Measurements from ENCODE around the gene FCHSD2.
"Not testable (repeated sequence)": the region's sequence is repeated elsewhere in the genome, so short reads cannot be mapped to it uniquely, and the experiment has no call there.

FCHSD2 gene

DNA sequence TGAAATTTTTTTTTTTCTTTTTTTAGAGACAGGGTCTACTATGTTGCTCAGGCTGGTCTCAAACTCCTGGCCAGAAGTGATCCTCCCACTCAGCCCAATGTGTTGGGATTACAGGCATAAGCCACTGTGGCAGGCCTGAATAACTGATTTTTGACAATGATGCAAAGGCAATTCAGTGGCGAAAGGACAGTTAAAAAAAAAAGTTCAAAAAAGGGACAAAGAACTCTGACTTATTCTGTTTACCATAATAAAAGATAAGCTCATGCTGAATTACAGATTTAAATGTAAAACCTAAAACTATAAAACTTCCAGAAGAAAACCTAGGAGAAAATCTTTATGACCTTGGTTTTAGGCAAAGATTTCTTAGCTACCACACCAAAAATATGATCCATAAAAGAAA is 279.0 kb downstream of the FCHSD2 start:
- DNase-seq = no peak

DNA sequence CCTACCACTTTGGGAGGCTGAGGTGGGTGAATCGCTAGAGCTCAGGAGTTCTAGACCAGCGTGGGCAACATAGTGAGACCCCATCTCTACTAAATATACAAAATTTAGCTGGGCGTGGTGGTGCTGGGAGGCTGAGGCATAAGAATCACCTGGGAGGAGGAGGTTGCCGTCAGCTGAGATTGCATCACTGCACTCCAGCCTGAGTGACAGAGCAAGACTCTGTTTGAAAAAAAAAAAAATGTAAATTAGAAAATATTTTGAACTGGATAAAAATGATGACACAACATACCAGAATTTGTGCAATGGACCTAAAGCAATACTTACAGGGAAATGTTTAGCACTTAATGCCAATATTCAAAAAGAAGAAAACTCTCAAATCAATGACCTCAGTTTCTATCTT is 281.5 kb downstream of the FCHSD2 start:
- DNase-seq = no peak

- DNase-seq = no peak
Measured at GRCh38 chr11:72860010-72860409, 282.1 kb downstream of the FCHSD2 start.

DNA sequence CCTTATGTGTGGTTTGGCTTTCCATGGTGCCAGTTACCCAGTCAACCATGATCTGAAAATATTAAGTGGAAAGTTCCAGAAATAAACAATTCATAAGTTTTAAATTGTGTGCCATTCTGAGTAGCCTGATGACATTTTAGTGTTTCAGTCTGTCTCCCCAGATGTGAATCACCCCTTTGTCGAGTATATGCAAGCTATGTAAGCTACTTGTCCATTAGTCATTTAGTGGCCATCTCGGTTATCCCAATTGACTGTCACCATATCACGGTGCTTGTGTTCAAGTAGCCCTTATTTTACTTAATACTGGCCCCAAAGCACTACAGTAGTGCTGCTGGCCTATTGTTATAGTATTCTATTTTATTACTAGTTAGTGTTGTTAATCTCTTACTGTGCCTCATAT is 283.0 kb downstream of the FCHSD2 start:
- DNase-seq = no peak

DNA sequence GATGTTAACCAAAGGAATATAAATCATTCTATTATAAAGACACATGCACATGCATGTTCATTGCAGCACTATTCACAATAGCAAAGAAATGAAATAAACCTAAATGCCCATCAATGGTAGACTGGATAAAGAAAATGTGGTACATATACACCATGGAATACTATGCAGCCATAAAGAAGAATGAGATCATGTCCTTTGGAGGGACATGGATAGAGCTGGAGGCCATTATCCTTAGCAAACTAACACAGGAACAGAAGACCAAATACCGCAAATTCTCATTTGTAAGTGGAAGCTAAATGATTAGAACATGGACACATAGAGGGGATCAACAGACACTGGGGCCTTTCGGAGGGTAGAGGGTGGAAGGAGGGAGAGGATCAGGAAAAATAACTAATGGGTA is 283.9 kb downstream of the FCHSD2 start:
- DNase-seq = not testable (repeated sequence)

GRCh38 chr11:72856551-72857345 is 285.4 kb downstream of the FCHSD2 start:
- no peak for DNase-seq

- no peak for DNase-seq
Measured at GRCh38 chr11:72856065-72856464, 286.1 kb downstream of the FCHSD2 start.

DNA sequence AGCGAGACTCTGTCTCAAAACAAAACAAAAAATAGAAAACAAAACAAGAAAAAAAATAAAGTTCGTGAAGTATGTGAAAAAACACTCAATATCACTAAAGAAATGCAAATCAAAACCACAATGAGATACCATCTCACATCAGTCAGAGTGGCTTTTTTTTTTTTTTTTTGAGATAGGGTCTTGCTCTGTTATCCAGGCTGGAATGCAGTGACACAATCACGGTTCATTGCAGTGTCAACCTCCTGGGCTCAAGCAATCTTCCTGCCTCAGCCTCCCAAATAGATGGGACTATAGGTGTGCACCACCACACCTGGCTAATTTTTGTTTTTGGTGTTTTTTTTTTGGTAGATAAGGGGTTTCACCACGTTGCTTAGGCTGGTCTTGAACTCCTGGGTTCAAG is 290.4 kb downstream of the FCHSD2 start:
- no peak for DNase-seq

GRCh38 chr11:72850832-72851231 is 291.3 kb downstream of the FCHSD2 start:
- no peak for DNase-seq

DNA sequence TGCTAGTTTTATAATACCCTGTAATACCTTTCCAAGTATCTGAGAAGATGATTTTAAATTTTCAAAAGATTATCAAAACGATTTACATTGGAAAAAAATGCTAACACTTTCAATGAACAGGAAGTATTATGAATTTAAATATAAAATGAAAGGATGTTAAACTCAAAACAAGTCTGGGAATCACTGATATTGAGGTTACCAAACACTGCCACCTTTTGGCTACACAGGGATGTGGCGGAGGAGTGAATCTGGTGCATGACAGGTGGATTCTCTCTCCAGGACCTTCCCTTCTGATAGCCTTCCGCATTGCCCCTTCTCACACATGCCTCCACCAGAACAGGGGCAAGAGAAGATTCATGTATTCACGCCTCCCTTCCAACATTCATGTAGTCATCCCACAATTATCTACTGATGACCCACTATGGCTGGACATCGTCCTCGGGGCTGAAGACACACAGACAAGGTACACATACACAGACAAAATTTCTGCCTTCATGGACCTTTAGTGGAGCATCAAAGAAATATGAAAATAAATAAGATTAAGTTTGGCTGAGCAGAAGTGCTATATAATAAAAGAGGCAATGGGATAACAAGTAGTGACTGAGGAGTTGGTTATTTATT is 293.2 kb downstream of the FCHSD2 start:
- DNase-seq = peak in 3 of 5 donors; percentile 15 to 33 (median 32)

DNA sequence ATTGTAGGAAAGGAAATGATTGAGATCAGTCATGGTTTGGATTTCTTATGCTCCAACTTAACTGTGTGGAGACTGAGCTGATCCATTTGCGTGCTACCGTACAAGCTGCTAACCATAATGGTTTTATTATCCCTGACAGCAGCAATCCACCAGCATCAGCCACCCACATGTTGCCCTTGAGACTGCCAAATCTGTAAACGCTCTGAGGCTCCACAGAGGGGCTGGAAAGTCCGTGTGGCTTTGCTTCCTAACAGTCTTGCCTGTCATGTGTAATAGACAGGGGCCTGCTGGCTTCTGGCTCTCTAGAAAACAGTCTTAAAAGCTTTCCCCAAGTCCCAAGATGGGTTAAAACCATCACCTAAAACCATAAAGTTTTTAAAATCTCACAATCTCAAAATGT is 297.8 kb downstream of the FCHSD2 start:
- no peak for DNase-seq

GRCh38 chr11:72842653-72843330 is 299.3 kb downstream of the FCHSD2 start:
- DNase-seq = no peak

- no peak for DNase-seq
Measured at GRCh38 chr11:72842126-72842525, 300.0 kb downstream of the FCHSD2 start.

DNA sequence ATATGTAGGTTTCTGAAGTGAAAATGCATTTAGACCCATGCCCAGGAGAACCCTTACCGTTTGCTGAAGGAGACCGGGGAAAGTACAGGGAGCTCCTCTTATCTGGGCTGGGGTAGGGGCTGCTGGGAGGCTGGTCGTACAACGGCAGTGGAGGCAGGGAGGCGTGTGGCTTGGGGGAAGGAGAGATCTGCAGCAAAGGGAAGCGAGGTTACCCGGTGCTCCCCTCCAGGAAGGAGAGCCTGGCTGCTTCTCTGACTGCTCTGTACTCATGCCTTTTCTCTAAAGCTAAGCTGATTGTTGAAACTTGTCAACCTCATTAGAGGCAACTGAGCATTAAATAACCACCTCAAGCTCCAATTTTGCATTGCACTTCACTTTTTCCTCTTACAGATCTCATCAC is 300.7 kb downstream of the FCHSD2 start:
- DNase-seq = no peak

DNA sequence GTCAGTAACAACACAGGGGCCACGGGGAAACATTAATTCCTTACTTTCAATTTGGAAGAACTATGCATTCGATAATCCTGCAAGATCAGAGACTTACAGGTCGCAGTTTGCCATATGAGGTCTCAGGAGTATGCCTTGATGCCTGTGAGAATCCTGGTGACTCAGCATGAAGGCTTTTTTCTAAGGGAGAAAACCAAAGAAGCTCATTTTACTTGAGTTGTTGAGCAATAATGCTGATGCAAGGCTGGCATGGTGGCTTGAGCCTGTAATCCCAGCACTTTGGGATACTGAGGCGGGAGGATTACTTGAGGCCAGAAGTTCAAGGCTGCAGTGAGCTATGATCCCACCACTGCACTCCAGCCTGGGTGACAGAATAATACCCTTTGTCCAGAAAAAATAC is 301.3 kb downstream of the FCHSD2 start:
- DNase-seq = no peak

DNA sequence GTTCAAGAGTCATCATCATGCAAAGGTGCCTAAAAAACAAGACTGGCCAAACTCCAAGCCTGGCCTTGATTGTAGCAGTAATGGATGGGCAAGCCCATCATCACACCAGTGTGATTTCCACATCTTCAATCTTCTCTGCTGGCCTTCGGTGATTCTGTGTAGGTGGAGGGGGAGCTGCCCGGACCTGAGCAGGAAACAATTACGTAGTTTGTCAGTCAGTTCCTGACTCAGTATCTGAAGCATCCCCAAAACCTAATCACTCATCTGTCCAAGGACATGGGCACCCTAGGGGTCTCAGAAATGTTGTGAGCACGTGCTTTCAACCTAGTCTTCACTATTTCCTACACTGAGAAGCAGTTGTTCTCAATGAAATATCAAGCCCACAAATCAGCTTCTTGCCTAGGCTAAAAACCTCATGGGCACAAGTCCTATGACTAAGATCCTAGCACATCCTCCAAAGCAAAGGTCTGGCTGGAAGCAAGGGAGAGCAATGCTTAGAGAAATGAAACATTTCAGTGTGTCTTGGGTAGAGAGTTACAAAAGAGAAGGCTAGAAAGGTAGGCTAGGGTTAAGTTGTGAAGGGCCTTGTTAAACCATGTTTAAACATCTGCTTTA is 303.3 kb downstream of the FCHSD2 start:
- DNase-seq = no peak

GRCh38 chr11:72836111-72836510 is 306.0 kb downstream of the FCHSD2 start:
- no peak for DNase-seq

GRCh38 chr11:72834905-72835304 is 307.2 kb downstream of the FCHSD2 start:
- DNase-seq = peak in 1 of 5 donors; percentile 38

- no peak for DNase-seq
Measured at GRCh38 chr11:72833811-72834493, 308.2 kb downstream of the FCHSD2 start.

DNA sequence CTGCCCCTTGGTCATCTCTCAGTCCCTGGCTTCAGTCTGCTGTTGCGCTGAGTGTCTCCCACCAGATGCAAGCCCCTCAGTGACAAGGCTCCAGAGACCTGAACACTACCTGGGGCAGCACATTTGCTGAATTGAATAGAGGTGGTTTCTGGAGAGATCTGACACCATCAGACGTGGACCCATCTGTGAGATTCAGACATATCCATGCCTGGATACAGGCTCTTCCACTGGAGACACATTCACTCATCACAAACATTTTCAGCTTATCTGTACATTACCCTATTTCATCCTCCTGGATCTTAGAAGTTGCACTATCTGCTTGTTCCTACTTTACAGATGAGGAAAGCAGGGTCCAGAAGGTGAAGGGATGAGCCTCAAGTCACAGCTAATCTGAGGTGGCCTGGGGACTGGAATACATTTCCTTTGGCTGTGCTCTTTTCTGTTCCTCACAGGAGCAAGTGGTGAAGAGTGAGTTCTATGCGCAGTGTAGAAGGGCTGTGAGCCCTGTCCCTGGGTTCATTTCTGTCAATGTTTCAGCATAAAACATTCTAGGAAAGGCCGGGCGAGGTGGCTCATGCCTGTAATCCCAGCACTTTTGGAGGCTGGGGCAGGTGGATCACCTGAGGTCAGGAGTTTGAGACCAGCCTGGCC is 308.9 kb downstream of the FCHSD2 start:
- DNase-seq = no peak

GRCh38 chr11:72832301-72833082 is 309.6 kb downstream of the FCHSD2 start:
- DNase-seq = no peak
